Endothelial cell of hepatic sinusoid (primary cell): ENCODE data around the gene POMT2.
"Not testable (repeated sequence)": the region's sequence is repeated elsewhere in the genome, so short reads cannot be mapped to it uniquely, and the experiment has no call there.

Source experiments
- in situ Hi-C: cut with HindIII; loops from 2 replicates; pipeline ENCODE4 v1.10.0; 2017; ENCODE audit warnings: low sequenced_read_pairs

POMT2 gene

DNA sequence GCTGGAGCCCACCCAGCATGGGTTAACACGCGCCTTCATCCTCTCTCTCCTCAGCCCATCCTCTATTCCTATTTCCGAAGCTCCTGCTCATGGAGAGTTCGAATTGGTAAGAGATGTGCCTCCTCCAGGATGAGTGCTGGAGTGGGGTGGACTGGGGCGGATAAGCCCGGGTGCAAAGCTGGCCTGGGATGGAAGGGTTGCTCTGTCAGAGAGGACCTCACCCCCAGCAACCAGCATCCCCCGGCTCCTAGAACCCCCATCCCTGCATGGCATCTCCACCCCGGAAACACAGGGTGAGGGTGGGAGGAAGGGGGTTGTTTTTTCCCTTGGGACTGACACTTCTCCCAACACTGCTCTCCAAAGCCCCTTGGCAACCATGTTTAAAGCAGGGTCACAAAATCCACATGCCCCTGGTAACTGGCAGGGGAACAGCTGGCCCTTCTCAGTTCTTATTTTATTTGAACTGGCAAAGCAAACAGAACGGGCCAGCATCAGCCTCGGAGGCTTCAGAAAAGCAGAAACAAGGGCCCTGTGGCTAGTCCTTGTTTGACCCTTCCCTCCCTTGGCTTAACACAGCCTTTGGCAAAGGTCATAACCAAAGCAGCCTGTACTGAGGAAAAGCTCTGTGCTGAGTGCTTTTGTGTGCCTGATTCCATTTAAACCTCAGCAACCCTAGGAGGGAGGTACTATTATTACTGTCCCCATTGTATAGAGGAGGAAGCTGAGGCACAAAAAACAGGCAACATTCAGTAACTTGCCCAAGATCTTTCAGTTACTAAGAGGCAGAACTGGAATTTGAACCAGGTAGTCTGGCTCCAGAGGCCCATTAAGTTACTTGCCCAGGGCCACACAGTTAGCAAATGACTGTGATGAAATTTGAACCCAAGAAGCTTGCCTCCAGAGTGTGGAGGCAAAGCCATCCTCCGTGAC lies 4.4 kb upstream of the POMT2 start:
- in situ Hi-C loops = no loop called here

DNA sequence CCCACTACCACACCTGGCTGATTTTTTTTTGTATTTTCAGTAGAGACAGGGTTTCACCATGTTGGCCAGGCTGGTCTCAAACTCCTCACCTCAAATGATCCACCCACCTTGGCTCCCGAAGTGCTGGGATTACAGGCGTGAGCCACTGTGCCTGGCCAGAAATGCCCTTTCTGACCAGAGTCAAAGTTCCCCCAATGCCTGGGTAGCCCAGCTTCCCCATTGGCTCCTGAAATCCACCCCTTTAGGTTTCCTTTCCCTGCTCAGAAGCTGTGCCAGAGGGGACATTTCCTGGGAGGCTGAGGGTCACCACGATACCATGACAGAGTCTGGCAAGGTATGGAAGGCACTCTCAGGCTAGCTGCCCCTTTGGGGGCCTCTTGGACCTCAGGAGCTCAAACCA lies 3.6 kb upstream of the POMT2 start:
- in situ Hi-C loops = no loop called here

DNA sequence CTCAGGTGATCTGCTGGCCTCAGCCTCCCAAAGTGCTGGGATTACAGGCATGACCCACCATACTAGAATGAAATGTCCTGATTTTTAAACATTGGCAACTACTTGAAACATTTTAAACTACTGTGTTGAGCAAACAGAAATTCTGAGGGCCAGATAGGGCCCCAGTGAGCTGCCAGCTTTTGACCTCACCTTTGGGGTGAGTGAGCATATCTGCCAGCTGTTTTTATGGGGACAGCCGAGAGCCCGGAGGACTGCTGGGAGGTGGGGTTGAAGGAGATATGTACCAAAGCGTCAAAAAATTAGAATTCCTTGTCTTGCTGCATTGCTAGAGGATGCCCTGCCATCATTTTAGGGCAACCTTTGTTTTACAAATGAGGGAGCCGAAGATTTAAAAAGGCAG lies 2.9 kb upstream of the POMT2 start:
- in situ Hi-C loops = no loop called here

DNA sequence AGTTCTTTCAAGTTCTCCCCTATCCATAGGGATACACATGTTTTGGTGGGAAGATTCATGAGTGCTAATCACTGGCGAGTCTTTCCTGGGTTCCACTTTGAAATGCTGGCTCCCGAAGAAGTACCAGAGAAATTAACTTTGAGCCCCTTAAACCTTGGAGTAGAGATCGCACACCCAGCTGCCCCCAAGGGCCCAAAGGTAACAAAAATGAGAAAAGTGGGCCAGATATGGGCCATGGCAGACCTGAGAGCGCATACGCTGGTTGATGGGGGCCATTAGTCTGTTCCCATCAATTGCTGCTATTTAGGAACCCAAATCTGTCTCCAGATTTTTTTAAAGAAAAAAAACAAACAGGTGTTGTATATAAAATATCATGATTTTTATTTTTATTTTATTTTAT lies 2.3 kb upstream of the POMT2 start:
- in situ Hi-C loops = no loop called here

DNA sequence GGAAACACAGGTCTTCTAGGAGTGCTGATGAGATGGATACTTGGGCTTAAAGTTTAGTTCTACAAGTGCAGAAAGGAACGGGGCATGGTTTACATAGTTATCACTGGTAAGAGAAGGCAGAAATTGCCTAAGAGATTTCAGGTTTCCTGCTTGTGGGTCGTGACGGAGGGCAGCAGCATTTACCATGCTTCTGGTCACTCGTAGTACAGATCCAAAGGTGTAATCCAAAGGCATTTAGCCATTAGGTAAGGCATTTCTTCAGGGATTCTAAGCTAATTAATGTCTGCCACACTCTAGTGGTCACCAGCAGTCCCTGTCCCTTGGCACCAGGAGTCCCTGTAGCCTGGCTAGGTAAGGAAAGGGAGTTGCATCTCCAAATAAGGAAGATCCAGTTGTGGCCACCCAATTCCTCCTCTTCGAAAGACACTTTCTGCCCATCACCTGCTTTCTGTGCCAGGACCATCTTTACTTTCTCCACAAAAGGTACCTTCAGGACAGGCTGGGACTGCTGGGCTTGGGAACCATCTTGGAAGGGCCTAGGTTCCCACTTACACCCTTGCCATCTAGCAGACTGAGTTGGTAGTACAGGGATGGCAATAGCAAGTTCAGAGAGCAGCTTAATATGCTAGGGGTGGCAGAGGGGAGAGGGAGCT lies 1.7 kb upstream of the POMT2 start:
- in situ Hi-C loops = no loop called here

DNA sequence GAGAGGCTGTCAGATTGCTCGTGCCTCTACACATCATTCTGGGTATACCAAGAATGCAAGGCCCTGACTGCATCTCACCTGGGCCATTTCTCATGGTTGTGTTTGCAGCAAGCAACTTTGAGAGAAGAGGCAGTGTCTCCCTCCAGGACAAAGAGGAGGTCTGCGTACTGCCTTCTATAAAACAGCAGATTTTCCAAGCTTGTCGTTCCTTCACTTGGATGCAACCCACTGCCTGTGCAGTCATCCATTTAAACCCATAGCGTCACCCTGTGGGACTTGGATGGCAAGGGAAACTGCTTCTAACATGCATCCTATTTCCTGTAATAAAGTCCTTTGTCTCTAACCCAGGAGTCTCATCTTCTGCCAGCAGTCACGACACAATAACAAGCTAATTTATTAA lies 1.3 kb downstream of the POMT2 start:
- in situ Hi-C loops = no loop called here

DNA sequence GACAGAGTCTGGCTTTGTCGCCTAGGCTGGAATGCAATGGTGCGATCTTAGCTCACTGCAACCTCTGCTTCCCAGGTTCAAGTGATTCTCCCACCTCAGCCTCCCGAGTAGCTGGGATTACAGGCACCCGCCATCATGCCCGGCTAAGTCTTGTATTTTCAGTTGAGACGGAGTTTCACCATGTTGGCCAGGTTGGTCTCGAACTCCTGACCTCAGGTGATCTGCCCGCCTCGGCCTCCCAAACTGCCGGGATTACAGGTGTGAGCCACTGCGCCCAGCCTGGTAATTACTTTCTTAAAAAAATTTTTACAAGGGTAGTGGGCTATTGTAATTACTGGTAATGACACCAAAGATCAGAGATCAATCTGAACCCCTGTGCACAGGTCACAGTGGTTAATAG lies 1.9 kb downstream of the POMT2 start:
- in situ Hi-C loops = not testable (repeated sequence)

DNA sequence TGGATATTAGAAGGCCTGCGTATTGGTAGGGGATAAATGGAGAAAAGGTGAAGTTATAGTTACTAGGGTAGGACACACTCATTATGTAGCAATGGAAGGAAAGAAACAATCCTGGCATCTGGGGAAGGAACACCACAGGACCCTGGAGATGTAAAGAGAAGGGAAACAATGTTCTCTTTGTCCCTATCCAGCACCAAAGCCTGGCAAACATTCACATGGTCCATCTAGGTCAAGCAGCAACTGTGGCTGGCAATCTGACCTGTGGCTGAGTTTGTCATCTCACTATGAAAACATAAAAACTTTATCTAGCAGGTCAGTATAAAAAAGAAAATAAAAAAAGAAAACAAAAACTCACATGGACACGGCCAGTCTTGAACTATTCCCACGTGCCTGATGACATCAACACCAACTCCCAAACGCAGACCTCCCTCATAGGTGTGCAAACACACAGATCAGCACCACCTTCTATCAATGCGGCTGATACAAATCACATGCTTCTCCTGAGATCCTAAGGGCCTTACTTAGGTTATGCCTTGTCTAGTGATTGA lies 2.6 kb downstream of the POMT2 start:
- in situ Hi-C loops = no loop called here

DNA sequence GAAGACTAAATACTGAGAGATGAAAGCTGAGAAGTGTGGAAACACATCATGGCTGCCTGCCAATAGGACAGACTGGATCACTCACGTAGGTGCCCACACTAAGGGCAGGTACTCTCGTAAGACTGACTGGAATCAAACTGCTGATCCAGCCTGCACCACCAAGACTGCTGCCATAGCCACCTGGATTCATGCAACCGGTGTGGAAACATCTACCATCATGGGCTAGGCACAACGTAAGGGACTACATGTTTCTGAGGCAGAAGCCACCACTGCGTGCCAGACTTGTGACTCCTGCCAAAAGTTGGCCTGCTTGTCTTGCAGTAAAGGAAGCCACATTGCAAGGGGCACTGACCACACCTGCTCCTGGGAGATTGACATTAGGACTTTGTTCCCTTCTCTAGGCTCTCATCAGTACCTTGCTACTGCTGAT lies 3.8 kb downstream of the POMT2 start:
- in situ Hi-C loops = no loop called here

DNA sequence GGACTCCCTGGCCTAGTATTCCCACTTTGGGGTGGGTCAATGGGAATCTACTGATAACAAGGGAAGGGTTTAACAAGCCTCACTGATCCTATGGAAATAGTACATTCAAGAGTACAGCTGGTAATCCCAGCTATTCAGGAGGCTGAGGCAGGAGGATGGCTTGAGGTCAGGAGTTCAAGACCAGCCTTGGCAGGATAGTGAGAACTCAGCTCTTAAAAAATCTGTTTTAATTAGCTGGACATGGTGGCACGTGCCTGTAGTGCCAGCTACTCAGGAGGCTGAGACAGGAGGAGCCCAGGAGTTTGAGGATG lies 4.5 kb downstream of the POMT2 start:
- in situ Hi-C loops = no loop called here

DNA sequence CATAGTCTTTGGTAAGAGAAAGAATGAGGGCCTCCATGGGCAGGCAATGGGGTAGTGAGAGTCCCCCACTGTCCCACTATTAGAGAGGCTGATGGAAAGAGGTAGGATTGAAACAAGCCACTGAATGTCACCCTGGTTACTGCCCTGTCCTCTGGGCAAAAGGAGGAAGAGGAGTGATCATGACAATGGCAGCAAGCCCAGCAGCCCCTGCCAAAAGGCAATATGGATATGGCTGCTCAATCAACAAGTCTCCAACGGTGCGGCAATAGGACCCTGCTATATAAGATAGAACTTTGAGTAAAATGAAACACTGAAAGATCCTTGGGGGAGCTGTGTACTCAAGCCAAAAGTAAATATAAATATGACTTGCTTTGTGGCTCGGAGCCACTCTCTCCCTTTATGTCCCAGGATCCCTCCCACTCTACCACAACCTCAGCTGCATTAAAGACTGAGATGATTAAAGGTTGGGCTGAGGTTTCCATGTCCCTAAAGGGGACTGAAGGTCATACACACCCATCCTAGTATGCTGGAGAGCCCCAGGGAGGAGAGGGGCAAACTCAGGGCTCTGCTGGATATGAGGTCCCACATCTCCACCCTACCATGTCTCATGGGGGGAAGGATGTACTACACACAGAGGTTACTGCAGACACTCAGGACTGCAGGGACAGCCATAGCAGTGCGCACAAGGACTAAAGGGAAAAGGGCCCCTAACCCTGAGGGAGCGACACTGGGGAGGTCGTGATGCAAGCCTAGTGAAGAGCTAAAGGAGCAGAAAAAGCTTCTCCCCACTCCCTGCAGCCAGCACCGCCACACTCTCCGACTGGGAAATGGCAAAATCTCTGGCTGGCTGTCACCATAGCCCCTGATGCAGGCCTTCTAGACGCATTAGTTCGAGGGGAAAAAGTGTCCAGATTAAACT lies 5.9 kb downstream of the POMT2 start:
- in situ Hi-C loops = no loop called here

DNA sequence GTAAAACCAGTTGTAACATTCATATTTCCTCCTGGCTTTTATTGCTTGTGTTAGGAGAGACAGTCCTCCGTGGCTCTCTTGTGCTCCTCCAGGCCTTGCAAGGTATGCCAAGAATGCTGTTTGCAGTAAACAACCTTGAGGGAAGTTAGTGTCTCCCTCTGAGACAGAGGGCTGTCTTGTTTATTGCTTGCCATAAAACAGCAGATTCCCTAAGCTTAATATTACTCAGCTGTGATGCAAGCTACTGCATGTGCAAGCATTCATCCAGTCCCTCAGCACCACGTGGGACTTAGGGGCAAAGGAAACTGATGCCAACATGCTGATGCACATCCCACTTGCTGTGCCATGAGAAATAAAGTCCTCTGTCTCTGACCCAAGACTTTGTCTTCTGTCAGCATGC lies 6.6 kb downstream of the POMT2 start:
- in situ Hi-C loops = no loop called here

DNA sequence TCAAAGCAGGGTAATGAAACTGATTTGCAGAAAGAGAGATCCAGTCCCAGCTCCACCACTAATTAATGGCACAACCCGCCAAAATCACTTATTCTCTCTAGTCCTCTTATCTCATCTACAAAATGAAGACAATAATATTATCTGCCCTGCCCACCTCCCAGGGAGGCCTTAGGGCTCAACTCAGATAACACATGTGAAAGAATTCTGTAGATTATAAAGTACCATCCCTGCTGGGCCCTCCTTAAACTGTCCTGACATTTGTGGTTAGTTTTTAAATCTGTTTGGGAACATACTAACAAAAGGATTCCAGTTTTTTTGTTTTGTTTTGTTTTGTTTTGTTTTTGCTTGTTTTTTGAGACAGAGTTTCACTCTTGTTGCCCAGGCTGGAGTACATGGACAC lies 7.3 kb downstream of the POMT2 start:
- in situ Hi-C loops = no loop called here

DNA sequence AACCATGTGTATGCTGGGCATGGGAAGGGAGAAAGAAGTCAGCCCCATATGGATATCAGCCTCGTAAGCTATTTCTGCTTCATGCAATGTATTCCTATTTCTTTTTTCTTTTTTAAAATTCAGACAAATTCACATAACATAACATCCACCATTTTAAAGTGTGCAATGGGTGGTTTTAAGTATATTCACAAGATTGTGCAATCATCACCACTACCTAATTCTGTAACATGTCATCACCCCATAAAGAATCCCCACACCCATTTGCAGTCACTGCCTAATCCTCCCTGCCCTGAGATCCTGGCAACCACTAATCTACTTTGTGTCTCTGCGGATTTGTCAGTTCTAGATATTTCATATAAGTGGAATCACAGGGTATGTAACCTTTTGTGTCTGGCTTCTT lies 9.5 kb downstream of the POMT2 start:
- in situ Hi-C loops = no loop called here

DNA sequence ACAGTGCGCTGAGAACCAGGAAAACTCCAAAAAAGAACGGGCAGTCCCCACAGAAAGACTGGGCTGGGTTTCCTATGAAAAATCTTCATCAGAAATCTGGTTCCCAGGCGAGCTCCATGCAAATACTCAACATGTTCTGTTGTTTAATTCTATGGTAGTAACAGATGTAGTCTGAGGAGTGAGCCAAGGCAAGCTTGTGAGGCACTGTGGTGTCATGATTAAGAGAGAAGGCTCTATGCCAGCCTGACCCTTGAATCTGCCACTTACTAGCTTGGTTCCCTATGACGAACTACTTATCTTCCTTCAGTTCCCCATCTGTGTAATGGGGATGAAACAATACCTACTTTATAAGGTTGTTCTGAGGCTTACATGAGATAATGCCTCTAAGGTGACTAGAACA lies 10.7 kb downstream of the POMT2 start:
- in situ Hi-C loops = no loop called here

DNA sequence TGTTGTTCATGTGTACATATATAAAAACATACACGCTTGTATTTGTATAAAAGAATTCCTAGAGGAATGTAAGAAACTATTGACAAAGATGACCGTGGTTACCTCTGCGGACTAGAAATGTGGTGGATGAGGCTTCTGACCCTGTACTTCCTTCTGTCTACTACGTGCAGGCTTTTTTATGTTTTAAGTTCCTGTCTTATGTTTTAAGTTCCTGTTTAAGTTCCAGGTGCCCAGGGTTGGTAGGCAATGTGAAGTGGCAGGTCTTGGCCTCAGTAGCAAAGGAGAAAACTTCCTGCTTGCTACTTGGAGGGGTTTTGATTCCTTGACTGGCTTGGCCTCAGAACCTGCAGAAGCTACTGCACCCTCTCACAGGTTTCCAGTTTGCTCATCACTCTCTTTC lies 11.6 kb downstream of the POMT2 start:
- in situ Hi-C loops = no loop called here

DNA sequence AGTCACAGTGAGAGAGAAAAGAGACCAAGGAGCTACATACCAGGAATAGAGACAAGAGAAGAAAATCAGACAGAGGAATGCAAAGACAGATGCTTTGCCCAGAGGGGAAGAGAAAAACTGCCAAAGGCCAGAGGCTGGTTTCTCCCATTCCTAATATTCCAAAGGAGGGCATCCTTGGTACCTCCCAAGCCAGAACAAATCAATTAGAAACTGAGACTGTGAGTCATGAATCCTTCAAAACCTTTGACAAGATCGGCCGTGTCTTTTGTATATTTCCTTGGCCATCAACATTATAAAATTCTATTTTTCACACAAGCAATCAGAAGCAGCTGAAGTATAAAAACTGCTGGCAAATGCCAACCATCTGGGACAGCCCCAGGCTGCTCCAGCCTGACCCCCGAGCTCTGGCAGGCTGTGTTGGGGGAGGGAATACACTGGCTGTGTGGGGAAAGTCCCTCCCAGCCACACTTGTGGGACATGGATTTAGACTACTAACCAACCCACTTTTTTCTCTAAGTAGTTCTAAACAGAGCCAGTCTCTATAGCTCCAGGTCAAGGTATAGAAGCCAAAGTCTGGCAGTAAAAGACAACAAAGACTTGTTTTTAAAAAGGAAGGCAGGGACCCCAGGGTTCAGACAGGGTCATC lies 13.7 kb downstream of the POMT2 start:
- in situ Hi-C loops = no loop called here

DNA sequence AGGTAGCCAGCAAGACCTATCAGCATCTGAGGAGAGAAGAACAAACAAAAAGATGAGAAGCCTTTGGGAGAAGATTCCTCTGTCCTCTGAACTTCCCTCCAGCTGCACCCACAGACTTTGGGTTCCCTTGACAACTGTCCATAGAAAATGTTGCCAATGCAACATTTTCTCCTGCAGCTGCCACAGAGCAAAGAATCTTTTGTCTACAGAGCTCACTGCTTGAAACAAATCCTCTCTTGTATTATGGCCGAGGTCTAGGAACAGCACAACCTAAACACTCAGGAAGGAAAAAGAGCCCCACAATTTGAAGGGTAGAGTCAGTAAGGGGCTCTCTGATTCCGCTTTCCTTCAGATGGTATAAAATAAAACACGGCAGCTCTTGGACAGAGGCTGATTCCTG lies 14.3 kb downstream of the POMT2 start:
- in situ Hi-C loops = no loop called here

DNA sequence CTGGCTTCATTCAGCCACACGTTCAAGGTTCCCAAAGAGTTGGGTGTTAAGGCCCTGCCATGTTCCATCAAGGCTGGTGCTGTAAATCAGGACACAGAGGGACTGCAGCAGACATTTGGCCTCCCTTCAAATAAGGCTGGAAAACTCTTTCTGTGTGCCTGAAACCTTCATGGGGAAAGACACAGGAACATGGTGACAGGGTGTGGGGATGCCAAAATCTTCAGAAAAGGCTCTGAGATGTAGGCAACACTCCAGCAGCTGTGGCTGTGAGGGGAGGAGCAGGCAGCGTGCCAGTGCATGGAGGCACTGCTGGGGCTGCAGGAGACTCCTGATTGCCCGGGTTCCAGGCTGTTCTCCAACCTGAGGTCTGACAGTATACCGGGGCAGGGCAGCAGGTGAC lies 15.0 kb downstream of the POMT2 start:
- in situ Hi-C loops = no loop called here

DNA sequence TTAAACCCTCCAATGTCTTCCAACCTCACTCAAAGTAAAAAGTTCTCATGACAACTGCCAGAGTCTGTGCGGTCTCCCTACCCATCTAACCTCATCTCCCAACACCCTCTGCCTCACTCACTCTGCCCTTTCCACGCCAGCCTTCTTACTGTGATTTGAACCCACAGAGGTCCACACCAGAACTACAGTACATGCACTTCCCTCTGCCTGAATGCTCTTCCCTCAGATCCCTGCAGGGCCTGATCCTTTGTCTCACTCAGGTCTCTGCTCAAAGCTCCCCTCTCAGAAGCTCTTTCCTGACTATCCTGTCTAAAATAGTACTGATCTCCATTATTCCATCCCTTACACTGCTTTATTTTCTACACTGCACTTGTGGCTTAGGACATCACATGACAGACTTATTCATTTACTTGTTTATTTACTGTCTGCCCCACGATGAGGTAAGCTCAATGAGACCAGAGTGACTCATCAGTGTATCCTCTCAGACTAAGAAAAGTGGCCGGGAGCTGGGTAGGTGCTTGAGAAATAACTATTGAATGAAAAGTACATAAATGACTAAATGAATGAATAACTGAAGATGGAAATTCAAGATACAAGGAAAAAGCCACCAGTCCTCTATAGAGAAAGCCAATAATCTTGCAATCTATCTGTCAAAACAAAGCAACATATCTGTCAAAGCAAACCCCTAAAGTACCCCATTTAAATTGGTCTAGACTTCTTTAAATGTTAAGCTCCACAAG lies 17.1 kb downstream of the POMT2 start:
- in situ Hi-C loops = no loop called here
